ENCODE measurements around the gene ARTN. TPM values are rescaled to one million over a fixed set of nuclear protein-coding genes. Genes with fewer than 3 reads are reported as not detected.

ARTN gene
- total RNA-seq, 1 experiment from 2014 or later: 10.6 TPM

- Histone ChIP-seq H4K5ac (ENCODE audit: insufficient read length, low read depth, low read length) (no peak overlapping the region), H3K9ac (ENCODE audit: extremely low read depth, insufficient read length, low read length) (no peak overlapping the region), H3K18ac (ENCODE audit: insufficient read length, low read depth, low read length) (no peak overlapping the region), H2BK15ac (ENCODE audit: low read depth, low read length) (no peak overlapping the region), H2AK5ac (ENCODE audit: insufficient read length, low read length) (no peak overlapping the region), H3K27me3 (ENCODE audit: insufficient read depth, low read length) (no peaks in the 10 kb centered on the region), H2BK5ac (ENCODE audit: insufficient read length, low read length) (no peak overlapping the region), H3K4me1 (ENCODE audit: insufficient read depth, low read length) (peaks cover 3% of the 10 kb centered on the region; the same call in 1 of the 2 replicates), H3K79me2 (ENCODE audit: insufficient read depth, low read length) (no peaks in the 10 kb centered on the region; the same call in 1 of the 2 replicates), H2AFZ (ENCODE audit: low read length) (no peak overlapping the region), H2BK20ac (ENCODE audit: low read depth, low read length, poor library complexity, severe bottlenecking) (no peak overlapping the region), H3K4ac (ENCODE audit: low read depth, low read length) (no peak overlapping the region), H3T11ph (ENCODE audit: low read length) (no peak overlapping the region), H2BK12ac (ENCODE audit: insufficient read length, low read depth, low read length) (no peak overlapping the region), H3K79me1 (ENCODE audit: insufficient read depth, low read depth, low read length, poor library complexity, severe bottlenecking) (no peaks in the 10 kb centered on the region), H3K23ac (ENCODE audit: insufficient read length, low read depth, low read length) (no peak overlapping the region), H2BK120ac (ENCODE audit: low read depth, low read length, poor library complexity, severe bottlenecking) (no peak overlapping the region), H3K4me2 (ENCODE audit: insufficient read depth, insufficient read length, low read length) (no peak overlapping the region), H3K14ac (ENCODE audit: insufficient read depth, low read length) (no peak overlapping the region), H4K8ac (replicated peaks; ENCODE audit: insufficient read length, low read depth, low read length) (no peak overlapping the region), H3K27ac (ENCODE audit: insufficient read length, low read depth, low read length) (no peak overlapping the region), H3K23me2 (ENCODE audit: insufficient read length, low read depth, low read length, poor library complexity, severe bottlenecking) (peaks cover 10% of the 10 kb centered on the region), H4K20me1 (ENCODE audit: control insufficient read depth, insufficient read depth, insufficient read length) (no peaks in the 10 kb centered on the region), H3K56ac (ENCODE audit: insufficient read length, low read depth, low read length) (no peak overlapping the region), H3K9me3 (ENCODE audit: control insufficient read depth, low read depth, low read length) (no peaks in the 10 kb centered on the region), H4K91ac (ENCODE audit: insufficient read length, low read depth, low read length) (no peak overlapping the region)
- no peaks in the 10 kb centered on the region; a peak in 1 of 5 replicates for H3K9me3 Mint-ChIP-seq
- WGBS (ENCODE audit: extremely low coverage, insufficient read length, low lambda C conversion rate): no CpG with 5 or more reads among the region's 12 CpGs
- no peak for TF ChIP-seq CTCF (conservative IDR thresholded peaks at IDR 0.05)
- H3K4me1 Mint-ChIP-seq: peaks cover 13 to 14% of the 10 kb centered on the region in 2 experiments
- H3K27me3 Mint-ChIP-seq (ENCODE audit: low read depth): no peaks in the 10 kb centered on the region; the same call in 1 of the 2 replicates
- no peak overlapping the region; a peak in 1 of 5 replicates for H3K4me3 Mint-ChIP-seq
- DNase-seq: no peak
- peaks cover 16 to 52% (median 47%) of the 10 kb centered on the region in 3 experiments; a peak in 6 of 7 replicates for H3K36me3 Mint-ChIP-seq (ENCODE audit: insufficient read depth in 1 of 3, low read depth in 3 of 3)
- H3K27ac Mint-ChIP-seq: peak overlapping the region in 1 of 3 experiments; percentile 36; a peak in 2 of 7 replicates
These were observed 49.8 kb downstream of the ARTN start for GRCh38 chr1:43983253-43983899.
